B cell (primary cell): ENCODE measurements around the gene CAMK2D.

Experiments used
- EZH2 ChIP-seq: IDR thresholded peaks from 2 replicates; pipeline ENCODE4 v1.6.1; 2012; ENCODE audit warnings: borderline replicate concordance, low read depth, mild to moderate bottlenecking, moderate library complexity, low read length; ENCODE audit not compliant: insufficient read depth, poor library complexity, severe bottlenecking
- TF ChIP-seq, protein P1 (sequence below): fragments of 200-600 bp; IDR thresholded peaks from one replicate; pipeline ENCODE4 v1.8.0; 2022; ENCODE audit warnings: antibody characterized with exemption, mild to moderate bottlenecking

DNA sequence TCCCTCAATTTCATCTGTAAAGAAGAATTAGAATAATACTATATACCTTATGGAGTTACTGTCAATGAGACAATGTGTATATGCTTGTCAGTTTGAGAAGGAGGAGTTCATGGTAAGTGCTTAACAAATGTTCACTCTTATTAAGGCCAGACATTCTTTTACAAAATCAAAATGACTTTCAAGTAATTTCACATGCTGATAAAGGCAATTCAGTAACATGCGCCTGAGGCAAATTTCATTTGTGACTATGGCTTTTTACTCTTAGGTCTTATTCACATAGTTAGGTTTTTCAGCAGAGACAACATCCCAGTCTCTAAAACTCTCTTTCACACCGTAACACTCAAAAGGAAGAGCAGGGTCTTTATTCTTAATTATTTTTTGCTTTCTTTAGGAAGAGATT, 174.4 kb downstream of the CAMK2D start:
- TF ChIP-seq, protein P1, sequence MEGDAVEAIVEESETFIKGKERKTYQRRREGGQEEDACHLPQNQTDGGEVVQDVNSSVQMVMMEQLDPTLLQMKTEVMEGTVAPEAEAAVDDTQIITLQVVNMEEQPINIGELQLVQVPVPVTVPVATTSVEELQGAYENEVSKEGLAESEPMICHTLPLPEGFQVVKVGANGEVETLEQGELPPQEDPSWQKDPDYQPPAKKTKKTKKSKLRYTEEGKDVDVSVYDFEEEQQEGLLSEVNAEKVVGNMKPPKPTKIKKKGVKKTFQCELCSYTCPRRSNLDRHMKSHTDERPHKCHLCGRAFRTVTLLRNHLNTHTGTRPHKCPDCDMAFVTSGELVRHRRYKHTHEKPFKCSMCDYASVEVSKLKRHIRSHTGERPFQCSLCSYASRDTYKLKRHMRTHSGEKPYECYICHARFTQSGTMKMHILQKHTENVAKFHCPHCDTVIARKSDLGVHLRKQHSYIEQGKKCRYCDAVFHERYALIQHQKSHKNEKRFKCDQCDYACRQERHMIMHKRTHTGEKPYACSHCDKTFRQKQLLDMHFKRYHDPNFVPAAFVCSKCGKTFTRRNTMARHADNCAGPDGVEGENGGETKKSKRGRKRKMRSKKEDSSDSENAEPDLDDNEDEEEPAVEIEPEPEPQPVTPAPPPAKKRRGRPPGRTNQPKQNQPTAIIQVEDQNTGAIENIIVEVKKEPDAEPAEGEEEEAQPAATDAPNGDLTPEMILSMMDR = no peak
- TF ChIP-seq EZH2 = no peak
